SIG-M5 treated with dmso at 0.1 percent for 504 hours (cell line): Measurements from ENCODE around the gene KRT14.

ENCODE experiments used
- DNase-seq: peaks from one replicate; lab custom pipeline; 2025; ENCODE audit not compliant: unreplicated experiment; lab: John Stamatoyannopoulos, UW

Gene KRT14

GRCh38 chr17:41533613-41534012, 53.1 kb downstream of the KRT14 start:
- DNase-seq: no peak

GRCh38 chr17:41532947-41533570, 53.6 kb downstream of the KRT14 start:
- DNase-seq: no peak
